ENCODE results near the gene SERINC2. TPM values are rescaled to one million over a fixed set of nuclear protein-coding genes. Genes with fewer than 3 reads are reported as not detected.

Gene SERINC2
- total and polyA plus RNA-seq, 2 donors (not counting 1 experiment from before 2014, with no cell fraction given) = 0.75 to 1.4 TPM

- Histone ChIP-seq H3K27me3 (replicated peaks in 1 of 4; ENCODE audit: control extremely low read depth in 1 of 4, control insufficient read depth in 3 of 4, insufficient read depth in 4 of 4, low read length in 3 of 4) (no peaks in the 10 kb centered on the region), H3K27ac (ENCODE audit: low read length in 2 of 2) (no peak overlapping the region), H4K20me1 (ENCODE audit: control insufficient read depth, insufficient read depth, low read length, poor library complexity, severe bottlenecking) (no peaks in the 10 kb centered on the region), H3K4me3 (ENCODE audit: control extremely low read depth in 1 of 5, extremely low read depth in 1 of 5, insufficient read depth in 1 of 5, low read depth in 2 of 5, low read length in 4 of 5) (no peak overlapping the region), H3K9ac (ENCODE audit: low read length) (no peak overlapping the region), H3K4me1 (ENCODE audit: control insufficient read depth in 2 of 2, insufficient read depth in 2 of 2, low read length in 2 of 2) (peaks cover 6 to 31% of the 10 kb centered on the region in 2 donors), H3K9me3 (ENCODE audit: control extremely low read depth in 1 of 3, control insufficient read depth in 2 of 3, insufficient read depth in 1 of 3, low read length in 2 of 3) (no peaks in the 10 kb centered on the region), H3K36me3 (replicated peaks in 1 of 2; ENCODE audit: control extremely low read depth in 1 of 2, control insufficient read depth in 1 of 2, extremely low read depth in 1 of 2, insufficient read depth in 2 of 2, low read length in 1 of 2) (no peaks in the 10 kb centered on the region), H3K79me2 (ENCODE audit: control insufficient read depth, insufficient read depth, low read length) (no peaks in the 10 kb centered on the region), H3K4me2 (replicated peaks; ENCODE audit: low read depth, low read length, poor library complexity, severe bottlenecking) (no peak overlapping the region), H2AFZ (ENCODE audit: insufficient read depth, low read depth, low read length, poor library complexity, severe bottlenecking) (no peak overlapping the region)
- ATAC-seq (ENCODE audit: low read depth) = no peak
- no peak for DNase-seq
- H3K27ac Mint-ChIP-seq = no peak overlapping the region
- intact Hi-C loops (cut with micrococcal nuclease) = no loop called here
- POLR2A ChIA-PET = interaction anchor here (0.6 kb wide), 1 partner anchor 44 kb away, joined by 3 read pairs; no protein-coding TSS in a partner anchor
- WGBS (ENCODE audit: insufficient coverage) = 95% methylated on average over 7 of the region's 9 CpGs
- no peak overlapping the region for H3K4me3 Mint-ChIP-seq
- TF ChIP-seq CTCF (IDR thresholded peaks at IDR 0.05) (no peak), EZH2 (IDR thresholded peaks at IDR 0.05; ENCODE audit: borderline replicate concordance, insufficient read depth, low read depth, low read length, poor library complexity, severe bottlenecking) (no peak)
- H3K27me3 Mint-ChIP-seq = no peaks in the 10 kb centered on the region
- CTCF ChIA-PET = no interaction called here
- H3K4me1 Mint-ChIP-seq = peaks cover 48% of the 10 kb centered on the region
- no peaks in the 10 kb centered on the region for H3K9me3 Mint-ChIP-seq (ENCODE audit: insufficient read depth)
Measured at GRCh38 chr1:31436596-31437432, 23.8 kb downstream of the SERINC2 start.

GRCh38 chr1:31437433-31438037 is 24.5 kb downstream of the SERINC2 start:
- H3K36me3 ChIP-seq (replicated peaks in 1 of 2; ENCODE audit: control extremely low read depth in 1 of 2, control insufficient read depth in 1 of 2, extremely low read depth in 1 of 2, insufficient read depth in 2 of 2, low read length in 1 of 2) = no peaks in the 10 kb centered on the region
- H3K79me2 ChIP-seq (ENCODE audit: control insufficient read depth, insufficient read depth, low read length) = no peaks in the 10 kb centered on the region
- H4K20me1 ChIP-seq (ENCODE audit: control insufficient read depth, insufficient read depth, low read length, poor library complexity, severe bottlenecking) = no peaks in the 10 kb centered on the region
- no peak overlapping the region for H3K4me2 ChIP-seq (replicated peaks; ENCODE audit: low read depth, low read length, poor library complexity, severe bottlenecking)
- H3K4me1 ChIP-seq (ENCODE audit: control insufficient read depth in 2 of 2, insufficient read depth in 2 of 2, low read length in 2 of 2) = peaks cover 6 to 31% of the 10 kb centered on the region in 2 donors
- ATAC-seq (ENCODE audit: low read depth) (no peak), DNase-seq (no peak)
- H3K4me3 ChIP-seq (ENCODE audit: control extremely low read depth in 1 of 5, extremely low read depth in 1 of 5, insufficient read depth in 1 of 5, low read depth in 2 of 5, low read length in 4 of 5) = no peak overlapping the region
- TF ChIP-seq CTCF (IDR thresholded peaks at IDR 0.05) (no peak), EZH2 (IDR thresholded peaks at IDR 0.05; ENCODE audit: borderline replicate concordance, insufficient read depth, low read depth, low read length, poor library complexity, severe bottlenecking) (no peak)
- H3K27me3 ChIP-seq (replicated peaks in 1 of 4; ENCODE audit: control extremely low read depth in 1 of 4, control insufficient read depth in 3 of 4, insufficient read depth in 4 of 4, low read length in 3 of 4) = no peaks in the 10 kb centered on the region
- WGBS (ENCODE audit: insufficient coverage) = 97% methylated on average over 3 of the region's 11 CpGs
- no peaks in the 10 kb centered on the region for H3K9me3 ChIP-seq (ENCODE audit: control extremely low read depth in 1 of 3, control insufficient read depth in 2 of 3, insufficient read depth in 1 of 3, low read length in 2 of 3)
- Mint-ChIP-seq H3K27me3 (no peaks in the 10 kb centered on the region), H3K9me3 (ENCODE audit: insufficient read depth) (no peaks in the 10 kb centered on the region), H3K4me1 (peaks cover 51% of the 10 kb centered on the region), H3K27ac (no peak overlapping the region), H3K4me3 (no peak overlapping the region)
- no peak overlapping the region for H2AFZ ChIP-seq (ENCODE audit: insufficient read depth, low read depth, low read length, poor library complexity, severe bottlenecking)
- no peak overlapping the region for H3K9ac ChIP-seq (ENCODE audit: low read length)
- no peak overlapping the region for H3K27ac ChIP-seq (ENCODE audit: low read length in 2 of 2)
- CTCF ChIA-PET = no interaction called here
- POLR2A ChIA-PET = no interaction called here
- intact Hi-C loops (cut with micrococcal nuclease) = no loop called here
